GM12892 (cell line): Measurements from ENCODE around the gene DEFB132. TPM values are rescaled to one million over a fixed set of nuclear protein-coding genes. Genes with fewer than 3 reads are reported as not detected.
"Not testable (repeated sequence)": the region's sequence is repeated elsewhere in the genome, so short reads cannot be mapped to it uniquely, and the experiment has no call there.

Source experiments
- DNase-seq: peaks from one replicate; pipeline ENCODE4 v3.0.0; 2011; ENCODE audit not compliant: insufficient read length
- FAIRE-seq: peaks from 2 replicates; lab custom pipeline; 2011; peaks lifted over from hg19 to GRCh38; lab: Jason Lieb, UNC
- POLR2A ChIP-seq: IDR thresholded peaks from 2 replicates; pipeline ENCODE4 v1.6.1; 2011; ENCODE audit warnings: low read depth, low read length, control low read depth
- POLR2AphosphoS5 ChIP-seq: IDR thresholded peaks from 2 replicates; pipeline ENCODE4 v1.6.1; 2011; ENCODE audit warnings: low read depth, low read length, control low read depth
- TAF1 ChIP-seq: IDR thresholded peaks from 2 replicates; pipeline ENCODE4 v1.6.1; 2011; ENCODE audit warnings: low read depth, mild to moderate bottlenecking, control low read depth, low read length, borderline replicate concordance
- polyA plus RNA-seq: library from polyadenylated mRNA; unstranded; fragments of >200 nt; gene quantifications from one replicate; pipeline ENCODE4 v1.2.1, GENCODE V29; 2012; ENCODE audit warnings: missing spikeins, inconsistent platforms; ENCODE audit not compliant: missing spikeins

The DEFB132 gene
- polyA plus RNA-seq: not detected

DNA sequence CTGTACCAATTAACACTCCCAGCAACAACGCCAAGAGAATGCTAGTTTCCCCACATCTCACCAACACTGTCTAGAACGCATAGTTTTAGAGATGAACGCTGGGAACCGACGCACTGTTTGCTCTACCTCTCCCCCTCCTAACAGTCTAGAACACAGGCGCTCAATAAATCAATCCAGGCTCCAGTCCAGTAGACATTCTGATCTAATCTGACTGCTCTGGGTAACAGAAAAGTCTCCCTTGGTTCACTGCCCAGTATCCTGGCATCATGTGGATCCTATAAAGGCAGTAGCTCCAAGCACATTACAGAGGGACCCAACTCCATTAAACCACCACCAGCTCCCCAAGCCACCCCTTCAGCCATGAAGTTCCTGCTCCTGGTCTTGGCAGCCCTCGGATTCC, at the start of gene DEFB132:
Gene DEFB132, plus strand, starts transcription at position 306 of the 400 bp plus-strand sequence. Its CDS starts 55 bp downstream, at position 361.
- no peak for FAIRE-seq
- no peak for DNase-seq
- TF ChIP-seq POLR2AphosphoS5 (no peak), TAF1 (no peak)

DNA sequence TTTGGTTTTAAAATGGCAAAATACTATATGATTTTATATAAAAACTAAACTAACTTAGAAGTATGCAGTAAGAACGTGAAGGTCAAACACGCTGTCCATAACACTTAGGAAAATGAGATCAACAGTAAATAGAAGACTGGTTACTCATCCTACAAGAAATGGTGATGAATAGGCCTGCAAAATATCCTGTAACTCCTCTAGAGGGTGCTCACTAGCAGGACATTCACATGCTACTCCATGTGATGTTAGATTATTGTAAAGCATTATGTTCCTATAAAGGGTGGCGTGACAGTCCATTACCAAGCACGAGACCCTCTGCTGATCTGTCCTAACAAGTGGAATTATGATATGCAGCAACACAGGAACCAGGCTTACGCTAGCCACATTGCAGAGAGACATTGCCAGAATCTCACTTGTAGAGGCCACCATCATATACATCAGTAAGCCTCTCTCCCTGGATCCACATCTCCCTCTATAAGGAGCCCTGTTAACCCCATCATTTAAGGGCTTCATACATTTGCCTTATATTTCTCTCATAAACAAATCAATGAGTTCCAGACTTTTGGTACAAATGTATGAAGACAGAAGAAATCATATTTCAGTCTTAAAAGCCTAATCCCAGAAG, 48.5 kb upstream of the DEFB132 start:
- TF ChIP-seq TAF1 (no peak), POLR2AphosphoS5 (no peak), POLR2A (no peak)
- no peak for DNase-seq
- peak; percentile 50 for FAIRE-seq

DNA sequence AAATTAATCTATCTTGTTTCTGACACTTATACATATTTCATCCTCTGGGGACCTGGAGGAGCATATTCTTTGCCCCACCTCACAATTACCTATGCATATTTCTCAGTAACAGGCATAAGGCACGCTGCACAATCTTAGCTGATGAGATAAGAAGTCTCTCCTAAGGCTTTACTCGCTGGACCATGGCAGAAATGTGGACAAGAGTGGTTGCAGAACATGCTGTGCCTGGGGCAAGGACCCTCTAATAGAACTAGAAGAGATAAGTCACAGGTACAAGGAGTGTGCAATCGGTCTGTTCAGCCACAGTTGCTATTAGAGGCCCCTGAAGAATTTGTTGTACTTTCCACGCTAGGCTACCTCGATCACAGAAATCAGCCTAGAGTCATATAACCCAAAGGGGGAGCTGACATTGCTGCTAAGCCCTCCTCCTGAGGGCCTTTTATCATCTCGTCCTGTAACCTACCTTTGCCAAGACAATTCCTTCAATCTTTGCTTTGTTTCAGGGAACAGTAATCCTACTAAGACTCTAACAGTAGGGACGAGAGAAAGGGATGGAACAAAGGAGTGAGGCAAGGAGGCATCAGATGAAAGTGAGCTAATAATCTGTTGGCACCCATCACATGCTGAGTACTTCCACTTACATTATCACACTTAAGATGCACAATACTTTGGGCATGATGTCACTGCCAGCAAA, 46.6 kb upstream of the DEFB132 start:
- DNase-seq (no peak), FAIRE-seq (no peak)
- TF ChIP-seq POLR2AphosphoS5 (no peak), POLR2A (no peak), TAF1 (no peak)

DNA sequence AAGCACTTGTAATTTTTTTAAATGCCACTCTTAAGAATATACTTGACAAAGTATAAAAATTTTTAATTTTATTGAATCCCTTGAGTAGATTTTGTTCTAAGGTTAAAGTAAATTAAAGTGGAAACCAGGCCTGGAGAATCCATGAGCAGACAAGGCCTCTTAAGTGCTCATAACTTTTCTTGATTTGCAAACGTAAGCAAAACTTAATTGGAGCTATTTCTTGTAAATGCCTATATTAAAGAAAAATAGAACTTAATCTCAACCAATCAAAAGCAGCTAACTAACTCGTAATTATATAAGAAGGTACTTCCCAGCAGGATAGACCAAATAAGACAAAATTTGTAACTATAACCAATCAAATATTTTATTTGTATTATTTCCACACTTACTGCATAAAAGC, 43.1 kb upstream of the DEFB132 start:
- no peak for FAIRE-seq
- TF ChIP-seq POLR2A (no peak), POLR2AphosphoS5 (no peak), TAF1 (no peak)

DNA sequence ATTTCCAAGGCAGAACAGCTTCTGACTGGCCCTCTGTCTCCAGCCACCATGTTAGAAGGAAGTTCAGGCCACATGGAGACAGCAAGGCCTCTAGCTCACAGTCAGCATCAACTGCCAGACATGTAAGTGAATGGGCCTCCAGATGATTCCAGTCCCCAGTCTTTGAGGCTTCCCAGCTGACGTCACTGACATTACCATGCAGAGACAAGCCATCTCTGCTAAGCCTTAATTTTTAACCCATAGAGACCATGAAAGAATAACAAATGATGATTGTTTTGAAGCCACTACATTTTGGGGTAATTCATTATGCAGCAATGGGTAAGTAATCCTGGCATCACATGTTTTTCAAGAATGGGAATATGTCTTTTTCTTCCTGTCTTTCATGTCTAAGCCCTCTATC, 41.7 kb upstream of the DEFB132 start:
- no peak for FAIRE-seq
- DNase-seq: no peak
- TF ChIP-seq POLR2A (no peak), TAF1 (no peak), POLR2AphosphoS5 (no peak)

More for the DNA sequence above, 43.1 kb upstream of the DEFB132 start:
- DNase-seq: no peak

- FAIRE-seq: no peak
- TF ChIP-seq POLR2A (no peak), TAF1 (no peak), POLR2AphosphoS5 (no peak)
- DNase-seq: no peak
These were observed 40.3 kb upstream of the DEFB132 start for GRCh38 chr20:217266-217665.

DNA sequence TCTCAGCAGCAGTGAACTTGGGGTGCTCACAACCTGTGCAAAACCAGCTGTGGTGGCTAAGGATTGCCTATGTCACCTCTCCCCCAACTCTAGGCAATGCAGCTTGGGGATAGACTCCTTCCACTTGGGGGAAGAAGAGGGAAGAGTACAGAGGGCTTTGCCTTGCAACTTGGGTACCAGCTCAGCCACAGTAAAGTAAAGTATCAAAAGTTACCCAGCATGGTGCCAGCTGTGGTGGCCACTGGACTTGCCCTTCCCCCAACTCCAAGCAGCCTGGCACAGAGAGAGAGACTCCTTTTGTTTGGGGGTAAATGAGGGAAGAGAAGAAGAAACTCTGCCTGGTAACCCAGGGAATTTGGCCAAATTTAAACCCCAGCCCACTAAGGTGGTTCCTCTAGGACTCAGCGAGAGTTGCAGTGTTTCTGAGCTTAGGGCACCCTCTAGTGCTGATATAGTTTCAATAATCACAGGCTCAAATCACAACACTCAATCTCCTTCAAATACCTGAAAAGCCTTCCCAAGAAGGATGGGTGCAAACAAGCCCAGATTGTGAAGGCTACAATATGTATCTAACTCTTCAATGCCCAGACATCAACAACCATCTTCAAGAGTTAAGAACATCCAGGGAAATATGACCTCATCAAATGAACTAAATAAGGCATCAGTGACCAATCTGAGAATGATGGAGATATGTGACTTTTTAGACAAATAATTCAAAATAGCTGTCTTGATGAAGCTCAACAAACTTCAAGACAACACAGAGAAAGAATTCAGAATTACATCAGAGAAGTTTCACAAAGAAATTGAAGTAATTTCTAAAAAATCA, 38.0 kb upstream of the DEFB132 start:
- peak; percentile 17 for FAIRE-seq
- TF ChIP-seq POLR2AphosphoS5 (no peak), TAF1 (no peak), POLR2A (no peak)
- no peak for DNase-seq

GRCh38 chr20:221258-221830, 36.2 kb upstream of the DEFB132 start:
- DNase-seq: no peak
- no peak for FAIRE-seq
- TF ChIP-seq POLR2A (no peak), TAF1 (no peak), POLR2AphosphoS5 (no peak)

DNA sequence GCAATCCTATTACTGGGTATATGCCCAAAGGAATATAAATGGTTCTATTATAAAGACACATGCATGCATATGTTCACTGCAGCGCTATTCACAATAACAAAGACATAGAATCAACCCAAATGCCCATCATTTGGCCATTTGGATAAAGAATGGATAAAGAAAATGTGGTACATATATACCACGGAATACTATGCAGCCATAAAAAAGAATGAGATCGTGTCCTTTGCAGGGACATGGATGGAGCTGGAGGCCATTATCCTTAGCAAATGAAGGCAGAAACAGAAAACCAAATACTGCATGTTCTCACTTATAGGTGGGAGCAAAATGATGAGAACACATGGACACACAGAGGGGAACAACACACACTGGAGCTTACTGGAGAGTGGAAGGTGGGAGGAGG, 31.6 kb upstream of the DEFB132 start:
- FAIRE-seq, DNase-seq: not testable (repeated sequence)

GRCh38 chr20:226958-227357, 30.6 kb upstream of the DEFB132 start, which contains the start of gene DEFB129:
Gene DEFB129 (plus strand): TSS chr20:227258. CDS start chr20:227289, 31 bp downstream.
- TF ChIP-seq POLR2A (no peak), TAF1 (no peak), POLR2AphosphoS5 (no peak)
- no peak for FAIRE-seq
- no peak for DNase-seq

- DNase-seq (no peak), FAIRE-seq (no peak)
- TF ChIP-seq TAF1 (no peak), POLR2AphosphoS5 (no peak), POLR2A (no peak)
These were observed 30.0 kb upstream of the DEFB132 start for GRCh38 chr20:227439-228105.
